ENCODE measurements around the gene SEMA4F. TPM values are rescaled to one million over a fixed set of nuclear protein-coding genes. Genes with fewer than 3 reads are reported as not detected.
A peak's percentile ranks its signal among the peaks of the same experiment; 100 is the strongest.

The SEMA4F gene
- total and polyA plus RNA-seq, 2 experiments from 2014 or later = 6.8 to 7.4 TPM

- H3K9me3 ChIP-seq (ENCODE audit: low read depth) = no peaks in the 10 kb centered on the region
- H4K20me1 ChIP-seq (ENCODE audit: insufficient read depth, poor library complexity, severe bottlenecking) = no peaks in the 10 kb centered on the region
- DNase-seq (ENCODE audit: low spot score) = peak; percentile 48
- H2AFZ ChIP-seq = peak within 1 kb of the TSS; percentile 76
- H3K36me3 ChIP-seq (replicated peaks; ENCODE audit: insufficient read depth, low read depth) = no peaks in the 10 kb centered on the region
- no peak within 1 kb of the TSS for H3K4me3 ChIP-seq
- H3K79me2 ChIP-seq = no peaks in the 10 kb centered on the region
- no peaks in the 10 kb centered on the region for H3K27me3 ChIP-seq
- no peak within 1 kb of the TSS for H3K27ac ChIP-seq
- no peak for TF ChIP-seq EZH2phosphoT487 (IDR thresholded peaks at IDR 0.05; ENCODE audit: low read depth, severe bottlenecking, unreplicated experiment)
- peak; percentile 42 for TF ChIP-seq CTCF (IDR thresholded peaks at IDR 0.05; ENCODE audit: poor library complexity)
- WGBS (ENCODE audit: low lambda C conversion rate, missing lambda C conversion rate) = 11% methylated on average over 33 of the region's 45 CpGs
- H3K4me1 ChIP-seq (ENCODE audit: insufficient read depth) = no peaks in the 10 kb centered on the region
- H3K4me2 ChIP-seq = peak within 1 kb of the TSS; percentile 88
- no peaks in the 10 kb centered on the region for H3K9me2 ChIP-seq (replicated peaks; ENCODE audit: insufficient read depth)
Observed at GRCh38 chr2:74648009-74648443, 6.0 kb upstream of the SEMA4F start, which contains the start of gene M1AP. M1AP (minus strand) TSS chr2:74648330; CDS start chr2:74640275, 8,055 bp downstream.

GRCh38 chr2:74653589-74653984 is 460 bp upstream of the SEMA4F start:
- peak overlapping the region; percentile 76 for H3K4me2 ChIP-seq
- H3K27me3 ChIP-seq = no peaks in the 10 kb centered on the region
- no peaks in the 10 kb centered on the region for H3K79me2 ChIP-seq
- H3K4me1 ChIP-seq (ENCODE audit: insufficient read depth) = peaks cover 5% of the 10 kb centered on the region
- TF ChIP-seq EZH2phosphoT487 (IDR thresholded peaks at IDR 0.05; ENCODE audit: low read depth, severe bottlenecking, unreplicated experiment) (no peak), CTCF (IDR thresholded peaks at IDR 0.05; ENCODE audit: poor library complexity) (no peak), EZH2 (IDR thresholded peaks at IDR 0.05; ENCODE audit: borderline replicate concordance) (no peak)
- H4K20me1 ChIP-seq (ENCODE audit: insufficient read depth, poor library complexity, severe bottlenecking) = no peaks in the 10 kb centered on the region
- H3K36me3 ChIP-seq (replicated peaks; ENCODE audit: insufficient read depth, low read depth) = no peaks in the 10 kb centered on the region
- H3K9me2 ChIP-seq (replicated peaks; ENCODE audit: insufficient read depth) = no peaks in the 10 kb centered on the region
- 26% methylated on average over 15 of the region's 15 CpGs for WGBS (ENCODE audit: low lambda C conversion rate, missing lambda C conversion rate)
- no peak overlapping the region for H3K27ac ChIP-seq
- no peak for DNase-seq (ENCODE audit: low spot score)
- no peaks in the 10 kb centered on the region for H3K9me3 ChIP-seq (ENCODE audit: low read depth)
- H2AFZ ChIP-seq = peak overlapping the region; percentile 49
- peak overlapping the region; percentile 33 for H3K4me3 ChIP-seq

GRCh38 chr2:74655579-74655978 is 1.5 kb downstream of the SEMA4F start:
- Histone ChIP-seq H3K79me2 (no peaks in the 10 kb centered on the region), H3K9me2 (replicated peaks; ENCODE audit: insufficient read depth) (no peaks in the 10 kb centered on the region), H3K9me3 (ENCODE audit: low read depth) (no peaks in the 10 kb centered on the region), H3K27me3 (no peaks in the 10 kb centered on the region), H2AFZ (no peak overlapping the region), H3K36me3 (replicated peaks; ENCODE audit: insufficient read depth, low read depth) (no peaks in the 10 kb centered on the region), H3K27ac (no peak overlapping the region), H3K4me1 (ENCODE audit: insufficient read depth) (peaks cover 5% of the 10 kb centered on the region), H4K20me1 (ENCODE audit: insufficient read depth, poor library complexity, severe bottlenecking) (no peaks in the 10 kb centered on the region), H3K4me3 (no peak overlapping the region), H3K4me2 (no peak overlapping the region)
- no peak for DNase-seq (ENCODE audit: low spot score)
- 95% methylated on average over 1 of the region's 1 CpG for WGBS (ENCODE audit: low lambda C conversion rate, missing lambda C conversion rate)
- TF ChIP-seq CTCF (IDR thresholded peaks at IDR 0.05; ENCODE audit: poor library complexity) (no peak), EZH2 (IDR thresholded peaks at IDR 0.05; ENCODE audit: borderline replicate concordance) (no peak), EZH2phosphoT487 (IDR thresholded peaks at IDR 0.05; ENCODE audit: low read depth, severe bottlenecking, unreplicated experiment) (no peak)

GRCh38 chr2:74658516-74658915 is 4.5 kb downstream of the SEMA4F start:
- H3K27me3 ChIP-seq = no peaks in the 10 kb centered on the region
- no peaks in the 10 kb centered on the region for H3K9me3 ChIP-seq (ENCODE audit: low read depth)
- H3K4me1 ChIP-seq (ENCODE audit: insufficient read depth) = peaks cover 5% of the 10 kb centered on the region
- TF ChIP-seq EZH2 (IDR thresholded peaks at IDR 0.05; ENCODE audit: borderline replicate concordance) (no peak), CTCF (IDR thresholded peaks at IDR 0.05; ENCODE audit: poor library complexity) (no peak)
- no peaks in the 10 kb centered on the region for H3K9me2 ChIP-seq (replicated peaks; ENCODE audit: insufficient read depth)
- H3K36me3 ChIP-seq (replicated peaks; ENCODE audit: insufficient read depth, low read depth) = no peaks in the 10 kb centered on the region
- H3K4me3 ChIP-seq = no peak overlapping the region
- no peaks in the 10 kb centered on the region for H3K79me2 ChIP-seq
- no peak overlapping the region for H3K4me2 ChIP-seq
- 97% methylated on average over 2 of the region's 2 CpGs for WGBS (ENCODE audit: low lambda C conversion rate, missing lambda C conversion rate)
- H3K27ac ChIP-seq = no peak overlapping the region
- H2AFZ ChIP-seq = no peak overlapping the region
- DNase-seq (ENCODE audit: low spot score) = no peak
- H4K20me1 ChIP-seq (ENCODE audit: insufficient read depth, poor library complexity, severe bottlenecking) = no peaks in the 10 kb centered on the region
